Duodenal mucosa (tissue), 2 donors: ENCODE data around the gene ELK1.

Experiments used
- H3K27ac ChIP-seq: one replicate; pipeline ENCODE4 v1.7.0; 2013; ENCODE audit warnings: low read depth, low read length
- H3K27me3 ChIP-seq, 2 donors: one replicate each; pipeline ENCODE4 v1.7.0; 2013; ENCODE audit warnings: low read length in 2 of 2, control low read depth in 1 of 2; ENCODE audit not compliant: insufficient read depth in 2 of 2, control insufficient read depth in 1 of 2
- H3K36me3 ChIP-seq, 2 donors: one replicate each; pipeline ENCODE4 v1.7.0; 2013; ENCODE audit warnings: low read length in 2 of 2, control low read depth in 1 of 2; ENCODE audit not compliant: insufficient read depth in 2 of 2, control insufficient read depth in 1 of 2
- H3K4me1 ChIP-seq, 2 donors: one replicate each; pipeline ENCODE4 v1.7.0; 2013; ENCODE audit warnings: low read length in 2 of 2, control low read depth in 1 of 2; ENCODE audit not compliant: insufficient read depth in 2 of 2, control insufficient read depth in 1 of 2
- H3K4me3 ChIP-seq, 2 donors: one replicate each; pipeline ENCODE4 v1.7.0; 2013; ENCODE audit warnings: low read length in 2 of 2, low read depth in 1 of 2
- H3K9ac ChIP-seq, 2 donors: one replicate each; pipeline ENCODE4 v1.7.0; 2013; ENCODE audit warnings: low read length in 2 of 2, low read depth in 1 of 2
- H3K9me3 ChIP-seq, 2 donors: one replicate each; pipeline ENCODE4 v1.7.0; 2013; ENCODE audit warnings: low read length in 2 of 2, control low read depth in 1 of 2; ENCODE audit not compliant: control insufficient read depth in 1 of 2

Gene ELK1

GRCh38 chrX:47631676-47632075, 18.7 kb downstream of the ELK1 start:
- Histone ChIP-seq H3K36me3 (peaks cover 0 to 19% of the 10 kb centered on the region in 2 donors), H3K4me3 (no peak overlapping the region), H3K4me1 (peaks cover 0 to 3% of the 10 kb centered on the region in 2 donors), H3K27ac (no peak overlapping the region), H3K9me3 (no peaks in the 10 kb centered on the region), H3K9ac (no peak overlapping the region), H3K27me3 (no peaks in the 10 kb centered on the region)

- no peak within 1 kb of the TSS for H3K27ac ChIP-seq
- peaks cover 0 to 3% of the 10 kb centered on the region in 2 donors for H3K4me1 ChIP-seq
- no peak within 1 kb of the TSS for H3K9ac ChIP-seq
- H3K27me3 ChIP-seq, result no peaks in the 10 kb centered on the region
- no peaks in the 10 kb centered on the region for H3K9me3 ChIP-seq
- H3K36me3 ChIP-seq, result peaks cover 0 to 6% of the 10 kb centered on the region in 2 donors
- H3K4me3 ChIP-seq, result no peak within 1 kb of the TSS
These were observed 20.8 kb downstream of the ELK1 start, which contains the start of gene CFP for GRCh38 chrX:47629419-47630200. Gene CFP (minus strand): TSS chrX:47629930. CDS start chrX:47629844, 86 bp downstream.

GRCh38 chrX:47628982-47629381, 21.4 kb downstream of the ELK1 start:
- Histone ChIP-seq H3K4me1 (peaks cover 0 to 3% of the 10 kb centered on the region in 2 donors), H3K36me3 (peaks cover 0 to under 1% of the 10 kb centered on the region in 2 donors), H3K4me3 (no peak overlapping the region), H3K9me3 (no peaks in the 10 kb centered on the region), H3K27me3 (peaks cover 0 to 2% of the 10 kb centered on the region in 2 donors), H3K9ac (no peak overlapping the region), H3K27ac (no peak overlapping the region)

GRCh38 chrX:47625365-47625764, 25.0 kb downstream of the ELK1 start:
- Histone ChIP-seq H3K4me1 (peaks cover 0 to 3% of the 10 kb centered on the region in 2 donors), H3K27me3 (peaks cover 0 to 5% of the 10 kb centered on the region in 2 donors), H3K36me3 (no peaks in the 10 kb centered on the region)

GRCh38 chrX:47623540-47624027, 26.8 kb downstream of the ELK1 start:
- H3K4me1 ChIP-seq, result no peaks in the 10 kb centered on the region
- no peak overlapping the region for H3K27ac ChIP-seq
- H3K9me3 ChIP-seq, result no peaks in the 10 kb centered on the region
- H3K27me3 ChIP-seq, result peaks cover 0 to 5% of the 10 kb centered on the region in 2 donors
- H3K4me3 ChIP-seq, result peak overlapping the region; percentile 35 to 43
- H3K36me3 ChIP-seq, result no peaks in the 10 kb centered on the region
- H3K9ac ChIP-seq, result no peak overlapping the region

More at GRCh38 chrX:47625365-47625764, 25.0 kb downstream of the ELK1 start:
- H3K4me3 ChIP-seq, result no peak overlapping the region
- H3K27ac ChIP-seq, result no peak overlapping the region
- no peaks in the 10 kb centered on the region for H3K9me3 ChIP-seq
- no peak overlapping the region for H3K9ac ChIP-seq

- Histone ChIP-seq H3K4me3 (no peak overlapping the region), H3K27me3 (peaks cover 0 to 5% of the 10 kb centered on the region in 2 donors), H3K9me3 (no peaks in the 10 kb centered on the region), H3K4me1 (no peaks in the 10 kb centered on the region), H3K27ac (no peak overlapping the region), H3K36me3 (no peaks in the 10 kb centered on the region), H3K9ac (no peak overlapping the region)
These were observed 28.5 kb downstream of the ELK1 start for GRCh38 chrX:47621851-47622250.

GRCh38 chrX:47620303-47620685, 30.1 kb downstream of the ELK1 start:
- Histone ChIP-seq H3K27me3 (peaks cover 0 to 5% of the 10 kb centered on the region in 2 donors), H3K9ac (no peak overlapping the region), H3K27ac (no peak overlapping the region), H3K36me3 (no peaks in the 10 kb centered on the region), H3K4me3 (no peak overlapping the region), H3K9me3 (no peaks in the 10 kb centered on the region), H3K4me1 (no peaks in the 10 kb centered on the region)

- peak within 1 kb of the TSS in 1 of 2 donors; percentile 51 for H3K4me3 ChIP-seq
- H3K9me3 ChIP-seq, result no peaks in the 10 kb centered on the region
- H3K36me3 ChIP-seq, result no peaks in the 10 kb centered on the region
- H3K27me3 ChIP-seq, result peaks cover 0 to 5% of the 10 kb centered on the region in 2 donors
- H3K9ac ChIP-seq, result no peak within 1 kb of the TSS
- H3K4me1 ChIP-seq, result no peaks in the 10 kb centered on the region
- H3K27ac ChIP-seq, result no peak within 1 kb of the TSS
These were observed 30.7 kb downstream of the ELK1 start, which contains the start of gene SYN1 for GRCh38 chrX:47619486-47620302. Gene SYN1 (minus strand): TSS chrX:47619857. CDS start chrX:47619728, 129 bp downstream.

GRCh38 chrX:47618923-47619485, 31.4 kb downstream of the ELK1 start:
- Histone ChIP-seq H3K9me3 (no peaks in the 10 kb centered on the region), H3K27me3 (peaks cover 0 to 3% of the 10 kb centered on the region in 2 donors), H3K36me3 (no peaks in the 10 kb centered on the region), H3K9ac (no peak overlapping the region), H3K4me1 (no peaks in the 10 kb centered on the region), H3K4me3 (no peak overlapping the region), H3K27ac (no peak overlapping the region)
